ENCODE data around the gene SETSIP. TPM values are rescaled to one million over a fixed set of nuclear protein-coding genes. Genes with fewer than 3 reads are reported as not detected.

The SETSIP gene
- total and polyA plus RNA-seq, 5 donors from 2014 or later, result not detected

DNA sequence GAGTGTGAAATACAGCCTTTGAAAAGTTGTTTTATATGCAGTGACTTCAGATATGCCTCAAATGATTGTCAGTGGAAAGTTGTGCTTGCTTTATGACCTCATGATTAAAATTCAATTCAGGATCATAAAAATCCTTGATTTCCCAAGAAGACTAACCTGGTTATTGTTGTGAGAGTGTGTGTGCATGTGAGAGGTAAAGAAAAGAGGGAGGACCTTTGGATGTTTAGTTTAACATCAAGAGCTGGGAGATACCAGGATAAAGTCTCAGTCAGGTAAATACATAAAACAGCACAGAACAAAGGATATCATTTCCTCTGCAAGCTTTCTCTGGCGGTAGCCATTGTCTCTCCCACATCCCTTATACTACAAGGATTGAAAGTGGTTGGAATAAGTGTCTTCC is 19.4 kb upstream of the SETSIP start:
- Mint-ChIP-seq H3K9me3 (peaks cover 0 to 5% (median 0%) of the 10 kb centered on the region in 7 donors), H3K27ac (no peak overlapping the region), H3K27me3 (no peaks in the 10 kb centered on the region), H3K4me1 (peaks cover 0 to 7% (median 4%) of the 10 kb centered on the region in 4 donors), H3K4me3 (no peak overlapping the region), H3K36me3 (peaks cover 29% of the 10 kb centered on the region)
- Histone ChIP-seq H3K36me3 (ENCODE audit: control insufficient read depth, insufficient read depth, low read length) (no peaks in the 10 kb centered on the region), H3K27ac (ENCODE audit: insufficient read depth, low read length, poor library complexity, severe bottlenecking) (no peak overlapping the region), H3K9me3 (ENCODE audit: control insufficient read depth in 2 of 2, low read length in 2 of 2) (no peaks in the 10 kb centered on the region), H3K27me3 (ENCODE audit: control insufficient read depth, insufficient read depth, low read length) (no peaks in the 10 kb centered on the region), H3K4me1 (ENCODE audit: control insufficient read depth, insufficient read depth, low read length, poor library complexity, severe bottlenecking) (no peaks in the 10 kb centered on the region), H3K4me3 (ENCODE audit: low read depth, low read length) (no peak overlapping the region)
- DNase-seq (no peak), ATAC-seq (ENCODE audit: low read depth in 2 of 2) (no peak)

DNA sequence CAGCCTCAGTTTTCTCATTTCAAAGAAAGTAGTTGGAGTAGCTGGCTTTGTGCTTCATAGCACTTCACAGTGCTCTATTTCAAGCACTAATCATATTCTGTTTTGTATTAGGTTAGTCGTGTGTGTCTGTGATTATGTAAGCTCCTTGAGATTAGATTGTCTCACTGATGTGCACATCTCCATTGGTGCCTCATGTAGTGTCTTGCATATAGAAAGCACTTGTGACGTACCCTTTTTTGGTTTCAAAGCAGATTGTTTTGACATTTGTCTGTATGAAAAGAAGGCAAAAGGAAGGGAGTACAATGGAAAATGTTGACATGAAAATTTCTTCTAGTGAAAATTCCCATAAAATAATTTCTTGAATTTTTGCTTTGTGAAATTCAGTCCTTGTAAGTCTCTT is 18.9 kb upstream of the SETSIP start:
- no peaks in the 10 kb centered on the region for H3K4me1 ChIP-seq (ENCODE audit: control insufficient read depth, insufficient read depth, low read length, poor library complexity, severe bottlenecking)
- H3K36me3 ChIP-seq (ENCODE audit: control insufficient read depth, insufficient read depth, low read length), result no peaks in the 10 kb centered on the region
- DNase-seq, result no peak
- no peaks in the 10 kb centered on the region for H3K27me3 Mint-ChIP-seq
- no peaks in the 10 kb centered on the region for H3K27me3 ChIP-seq (ENCODE audit: control insufficient read depth, insufficient read depth, low read length)
- ATAC-seq (ENCODE audit: low read depth in 2 of 2), result no peak
- H3K9me3 Mint-ChIP-seq, result peaks cover 0 to 5% (median 0%) of the 10 kb centered on the region in 7 donors
- H3K4me3 Mint-ChIP-seq, result no peak overlapping the region
- H3K9me3 ChIP-seq (ENCODE audit: control insufficient read depth in 2 of 2, low read length in 2 of 2), result no peaks in the 10 kb centered on the region
- peaks cover 31% of the 10 kb centered on the region for H3K36me3 Mint-ChIP-seq
- no peak overlapping the region for H3K27ac Mint-ChIP-seq
- H3K4me1 Mint-ChIP-seq, result peaks cover 0 to 7% (median 4%) of the 10 kb centered on the region in 4 donors
- H3K4me3 ChIP-seq (ENCODE audit: low read depth, low read length), result no peak overlapping the region
- no peak overlapping the region for H3K27ac ChIP-seq (ENCODE audit: insufficient read depth, low read length, poor library complexity, severe bottlenecking)

DNA sequence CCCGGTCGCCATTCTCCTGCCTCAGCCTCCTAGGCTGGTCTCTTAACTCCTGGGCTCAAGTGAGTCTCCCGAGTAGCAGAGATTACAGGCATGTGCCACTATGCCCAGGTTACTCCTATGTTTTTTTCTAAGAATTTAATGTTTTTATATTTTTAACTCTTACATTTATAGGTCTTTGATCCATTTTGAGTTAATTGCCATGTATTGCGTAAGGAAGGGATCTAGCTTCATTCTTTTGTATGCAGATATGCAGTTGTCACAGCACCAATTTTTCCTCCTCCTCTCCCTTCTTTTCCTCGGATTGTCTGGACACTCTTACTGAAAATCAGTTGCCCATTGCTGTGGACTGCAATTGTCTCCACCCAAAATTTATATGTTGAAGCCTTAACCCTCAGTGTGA is 16.4 kb upstream of the SETSIP start:
- no peak overlapping the region for H3K27ac ChIP-seq (ENCODE audit: insufficient read depth, low read length, poor library complexity, severe bottlenecking)
- no peak overlapping the region for H3K27ac Mint-ChIP-seq
- peaks cover 0 to 4% (median 2%) of the 10 kb centered on the region in 4 donors for H3K4me1 Mint-ChIP-seq
- H3K9me3 Mint-ChIP-seq, result peaks cover 0 to 2% (median 0%) of the 10 kb centered on the region in 7 donors
- DNase-seq (no peak), ATAC-seq (ENCODE audit: low read depth in 2 of 2) (no peak)
- H3K36me3 Mint-ChIP-seq, result peaks cover 24% of the 10 kb centered on the region
- no peaks in the 10 kb centered on the region for H3K27me3 ChIP-seq (ENCODE audit: control insufficient read depth, insufficient read depth, low read length)
- H3K36me3 ChIP-seq (ENCODE audit: control insufficient read depth, insufficient read depth, low read length), result no peaks in the 10 kb centered on the region
- no peaks in the 10 kb centered on the region for H3K4me1 ChIP-seq (ENCODE audit: control insufficient read depth, insufficient read depth, low read length, poor library complexity, severe bottlenecking)
- no peak overlapping the region for H3K4me3 Mint-ChIP-seq
- no peak overlapping the region for H3K4me3 ChIP-seq (ENCODE audit: low read depth, low read length)
- no peaks in the 10 kb centered on the region for H3K27me3 Mint-ChIP-seq
- peaks cover 0 to 4% of the 10 kb centered on the region in 2 experiments for H3K9me3 ChIP-seq (ENCODE audit: control insufficient read depth in 2 of 2, low read length in 2 of 2)

DNA sequence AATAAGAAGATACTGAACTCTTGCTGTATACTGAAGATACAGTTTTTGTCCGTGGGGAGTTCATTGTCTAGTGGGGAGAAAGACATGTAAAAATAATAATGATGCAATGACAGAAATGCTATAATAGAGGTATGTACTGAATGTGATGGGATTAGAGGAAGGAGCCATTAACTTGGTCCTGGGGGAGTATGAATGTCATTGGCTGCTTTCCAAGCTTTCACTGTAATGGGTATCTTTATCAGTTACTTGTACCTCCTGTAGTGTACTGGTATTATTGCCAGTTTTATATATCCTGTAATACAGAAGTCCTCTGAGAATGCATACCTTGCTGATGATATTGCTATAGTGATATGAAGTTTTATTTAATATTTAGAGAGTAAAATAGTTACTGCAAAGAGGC is 12.3 kb upstream of the SETSIP start:
- Histone ChIP-seq H3K36me3 (ENCODE audit: control insufficient read depth, insufficient read depth, low read length) (no peaks in the 10 kb centered on the region), H3K4me1 (ENCODE audit: control insufficient read depth, insufficient read depth, low read length, poor library complexity, severe bottlenecking) (no peaks in the 10 kb centered on the region), H3K27me3 (ENCODE audit: control insufficient read depth, insufficient read depth, low read length) (no peaks in the 10 kb centered on the region), H3K27ac (ENCODE audit: insufficient read depth, low read length, poor library complexity, severe bottlenecking) (no peak overlapping the region), H3K4me3 (ENCODE audit: low read depth, low read length) (no peak overlapping the region), H3K9me3 (ENCODE audit: control insufficient read depth in 2 of 2, low read length in 2 of 2) (peaks cover 1 to 15% of the 10 kb centered on the region in 2 experiments)
- Mint-ChIP-seq H3K4me1 (peaks cover 0 to 13% (median 0%) of the 10 kb centered on the region in 4 donors), H3K9me3 (peaks cover 0 to 14% (median 4%) of the 10 kb centered on the region in 7 donors), H3K4me3 (no peak overlapping the region), H3K27me3 (no peaks in the 10 kb centered on the region), H3K27ac (no peak overlapping the region), H3K36me3 (peaks cover 18% of the 10 kb centered on the region)
- ATAC-seq (ENCODE audit: low read depth in 2 of 2) (no peak), DNase-seq (no peak)

DNA sequence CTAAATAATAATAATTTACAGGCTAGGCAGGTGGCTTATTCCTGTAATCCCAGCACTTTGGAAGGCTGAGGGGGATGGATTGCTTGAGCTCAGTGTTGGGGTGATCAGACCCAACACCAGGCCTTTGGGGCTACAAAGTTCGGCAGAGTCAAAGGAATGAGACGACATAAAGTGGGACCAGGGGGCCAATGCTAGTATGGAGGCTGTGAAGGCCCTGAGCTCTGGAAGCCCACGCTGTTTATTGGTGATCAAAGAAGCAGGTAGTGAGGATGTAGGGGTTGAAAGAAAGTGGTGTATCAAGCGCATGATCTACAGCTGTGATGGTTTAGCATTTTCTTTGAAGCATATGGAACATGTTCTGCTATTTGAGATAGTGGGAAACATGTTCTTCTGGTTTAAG is 10.5 kb upstream of the SETSIP start:
- ATAC-seq (ENCODE audit: low read depth in 2 of 2) (no peak), DNase-seq (no peak)
- peaks cover 1 to 15% of the 10 kb centered on the region in 2 experiments for H3K9me3 ChIP-seq (ENCODE audit: control insufficient read depth in 2 of 2, low read length in 2 of 2)
- Mint-ChIP-seq H3K4me1 (peaks cover 0 to 18% (median 7%) of the 10 kb centered on the region in 4 donors), H3K9me3 (peaks cover 0 to 14% (median 4%) of the 10 kb centered on the region in 7 donors), H3K27ac (no peak overlapping the region), H3K4me3 (no peak overlapping the region), H3K27me3 (no peaks in the 10 kb centered on the region), H3K36me3 (peaks cover 16% of the 10 kb centered on the region)
- H3K4me3 ChIP-seq (ENCODE audit: low read depth, low read length), result no peak overlapping the region
- H3K4me1 ChIP-seq (ENCODE audit: control insufficient read depth, insufficient read depth, low read length, poor library complexity, severe bottlenecking), result peaks cover 7% of the 10 kb centered on the region
- no peaks in the 10 kb centered on the region for H3K27me3 ChIP-seq (ENCODE audit: control insufficient read depth, insufficient read depth, low read length)
- H3K27ac ChIP-seq (ENCODE audit: insufficient read depth, low read length, poor library complexity, severe bottlenecking), result no peak overlapping the region
- no peaks in the 10 kb centered on the region for H3K36me3 ChIP-seq (ENCODE audit: control insufficient read depth, insufficient read depth, low read length)

DNA sequence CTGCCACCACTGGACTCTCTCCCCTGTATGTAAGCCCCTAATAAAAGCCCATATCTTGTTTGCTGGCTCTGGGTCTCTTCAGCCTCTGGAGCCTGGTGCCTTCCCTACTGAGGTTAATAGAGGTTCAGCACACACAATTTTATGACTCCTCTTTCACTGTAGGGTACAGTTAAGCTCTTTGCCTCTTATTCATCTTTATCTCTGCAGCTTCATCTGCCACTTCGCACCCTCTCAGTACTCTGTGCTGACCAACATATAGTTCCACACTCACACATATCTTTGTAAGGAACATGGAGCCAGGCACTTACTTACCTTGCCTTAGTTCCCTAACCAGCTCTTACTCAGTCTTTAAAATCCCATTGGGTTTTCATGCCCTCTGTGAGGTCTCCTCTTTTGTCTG is 9.4 kb upstream of the SETSIP start:
- Mint-ChIP-seq H3K9me3 (peaks cover 0 to 14% (median 4%) of the 10 kb centered on the region in 7 donors), H3K27ac (no peak overlapping the region)

DNA sequence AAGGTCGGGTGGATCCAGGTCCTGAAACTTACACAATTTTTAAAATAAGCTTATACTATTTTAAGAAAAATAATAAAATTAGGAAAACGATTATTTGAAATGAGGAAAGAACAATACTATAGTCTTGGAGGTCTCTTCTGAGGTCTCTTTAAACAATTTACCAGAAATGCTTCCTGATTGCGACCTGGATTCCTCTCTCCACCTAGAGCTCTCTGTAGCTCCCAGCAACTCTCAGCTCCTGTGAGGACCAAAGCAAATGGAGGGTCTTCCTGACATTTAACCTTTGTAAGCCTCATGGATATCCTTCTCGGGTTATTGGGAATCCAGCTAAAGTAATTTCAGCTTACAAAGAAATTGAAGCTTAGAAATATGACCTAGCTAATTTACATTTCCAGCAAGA is 5.8 kb upstream of the SETSIP start:
- H3K36me3 Mint-ChIP-seq, result peaks cover 5% of the 10 kb centered on the region
- DNase-seq, result no peak
- Histone ChIP-seq H3K36me3 (ENCODE audit: control insufficient read depth, insufficient read depth, low read length) (no peaks in the 10 kb centered on the region), H3K27ac (ENCODE audit: insufficient read depth, low read length, poor library complexity, severe bottlenecking) (no peak overlapping the region), H3K9me3 (ENCODE audit: control insufficient read depth in 2 of 2, low read length in 2 of 2) (peaks cover 1 to 6% of the 10 kb centered on the region in 2 experiments), H3K27me3 (ENCODE audit: control insufficient read depth, insufficient read depth, low read length) (no peaks in the 10 kb centered on the region), H3K4me1 (ENCODE audit: control insufficient read depth, insufficient read depth, low read length, poor library complexity, severe bottlenecking) (peaks cover 16% of the 10 kb centered on the region), H3K4me3 (ENCODE audit: low read depth, low read length) (peak overlapping the region; percentile 84)
- peak overlapping the region in 2 of 3 donors; percentile 89 to 94 for H3K27ac Mint-ChIP-seq
- ATAC-seq (ENCODE audit: low read depth in 2 of 2), result no peak
- H3K9me3 Mint-ChIP-seq, result peaks cover 0 to 10% (median 2%) of the 10 kb centered on the region in 7 donors
- peak overlapping the region; percentile 85 to 98 (median 98) for H3K4me3 Mint-ChIP-seq
- H3K27me3 Mint-ChIP-seq, result no peaks in the 10 kb centered on the region
- peaks cover 7 to 24% (median 13%) of the 10 kb centered on the region in 4 donors for H3K4me1 Mint-ChIP-seq

More for the DNA sequence above, 9.4 kb upstream of the SETSIP start:
- H3K4me3 ChIP-seq (ENCODE audit: low read depth, low read length), result no peak overlapping the region
- no peaks in the 10 kb centered on the region for H3K36me3 ChIP-seq (ENCODE audit: control insufficient read depth, insufficient read depth, low read length)
- DNase-seq (no peak), ATAC-seq (ENCODE audit: low read depth in 2 of 2) (no peak)
- no peaks in the 10 kb centered on the region for H3K27me3 ChIP-seq (ENCODE audit: control insufficient read depth, insufficient read depth, low read length)
- H3K27ac ChIP-seq (ENCODE audit: insufficient read depth, low read length, poor library complexity, severe bottlenecking), result no peak overlapping the region
- Mint-ChIP-seq H3K4me3 (peak overlapping the region in 1 of 4 donors; percentile 45), H3K4me1 (peaks cover 6 to 24% (median 12%) of the 10 kb centered on the region in 4 donors), H3K36me3 (peaks cover 8% of the 10 kb centered on the region), H3K27me3 (no peaks in the 10 kb centered on the region)
- peaks cover 1 to 15% of the 10 kb centered on the region in 2 experiments for H3K9me3 ChIP-seq (ENCODE audit: control insufficient read depth in 2 of 2, low read length in 2 of 2)
- peaks cover 16% of the 10 kb centered on the region for H3K4me1 ChIP-seq (ENCODE audit: control insufficient read depth, insufficient read depth, low read length, poor library complexity, severe bottlenecking)
